HUES48 (cell line): ENCODE results near the gene PLA2G3.
"Not testable (repeated sequence)": the region's sequence is repeated elsewhere in the genome, so short reads cannot be mapped to it uniquely, and the experiment has no call there.

Source experiments
- H3K27ac ChIP-seq: one replicate; pipeline ENCODE4 v1.7.0; 2013; ENCODE audit warnings: low read depth, low read length, inconsistent platforms
- H3K27me3 ChIP-seq: 2 replicates; pipeline ENCODE4 v1.6.1; 2013; ENCODE audit warnings: mild to moderate bottlenecking, low read length; ENCODE audit not compliant: control insufficient read depth, insufficient read depth
- H3K36me3 ChIP-seq: 2 replicates; pipeline ENCODE4 v1.6.1; 2013; ENCODE audit warnings: low read length; ENCODE audit not compliant: control insufficient read depth, insufficient read depth
- H3K4me1 ChIP-seq: 2 replicates; pipeline ENCODE4 v1.6.1; 2013; ENCODE audit warnings: mild to moderate bottlenecking, low read length; ENCODE audit not compliant: control insufficient read depth, insufficient read depth
- H3K4me3 ChIP-seq: 2 replicates; pipeline ENCODE4 v1.5.1; 2013; ENCODE audit warnings: mild to moderate bottlenecking, low read depth, low read length
- H3K9ac ChIP-seq: 2 replicates; pipeline ENCODE4 v1.6.1; 2013; ENCODE audit warnings: mild to moderate bottlenecking, low read depth, low read length, moderate library complexity
- H3K9me3 ChIP-seq: 2 replicates; pipeline ENCODE4 v1.6.1; 2013; ENCODE audit warnings: low read length; ENCODE audit not compliant: control insufficient read depth, insufficient read depth

PLA2G3 gene, protein sequence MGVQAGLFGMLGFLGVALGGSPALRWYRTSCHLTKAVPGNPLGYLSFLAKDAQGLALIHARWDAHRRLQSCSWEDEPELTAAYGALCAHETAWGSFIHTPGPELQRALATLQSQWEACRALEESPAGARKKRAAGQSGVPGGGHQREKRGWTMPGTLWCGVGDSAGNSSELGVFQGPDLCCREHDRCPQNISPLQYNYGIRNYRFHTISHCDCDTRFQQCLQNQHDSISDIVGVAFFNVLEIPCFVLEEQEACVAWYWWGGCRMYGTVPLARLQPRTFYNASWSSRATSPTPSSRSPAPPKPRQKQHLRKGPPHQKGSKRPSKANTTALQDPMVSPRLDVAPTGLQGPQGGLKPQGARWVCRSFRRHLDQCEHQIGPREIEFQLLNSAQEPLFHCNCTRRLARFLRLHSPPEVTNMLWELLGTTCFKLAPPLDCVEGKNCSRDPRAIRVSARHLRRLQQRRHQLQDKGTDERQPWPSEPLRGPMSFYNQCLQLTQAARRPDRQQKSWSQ

GRCh38 chr22:31139866-31140716 is at the start of gene PLA2G3:
Gene PLA2G3, minus strand, starts transcription at chr22:31140508. Its CDS starts 154 bp downstream, at chr22:31140354.
- Histone ChIP-seq H3K36me3 (peaks cover 23% of the 10 kb centered on the region), H3K9me3 (no peaks in the 10 kb centered on the region), H3K27me3 (no peaks in the 10 kb centered on the region), H3K27ac (peak within 1 kb of the TSS; percentile 69), H3K4me3 (peak within 1 kb of the TSS; percentile 55), H3K4me1 (peaks cover 17% of the 10 kb centered on the region; the same call in 1 of the 2 replicates), H3K9ac (no peak within 1 kb of the TSS)

DNA sequence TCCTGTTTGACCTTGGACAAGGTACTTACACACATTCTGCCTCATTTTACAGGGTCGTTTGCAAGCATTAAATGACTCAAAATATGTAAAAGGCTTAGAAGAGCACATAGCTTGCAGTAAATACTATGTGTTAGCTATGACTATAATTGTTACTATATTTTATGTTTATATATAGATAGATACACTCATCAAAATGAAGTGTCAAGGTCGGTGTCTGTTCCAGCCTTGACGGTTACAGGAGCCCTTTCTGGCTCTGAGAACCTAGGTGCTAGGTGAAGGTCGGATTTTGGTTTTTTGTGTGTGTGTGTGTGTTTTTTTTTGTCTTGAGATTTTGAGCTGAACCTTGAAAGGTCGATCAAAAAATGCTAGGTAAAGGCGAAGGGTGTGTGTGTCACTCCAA is 47.3 kb upstream of the PLA2G3 start:
- Histone ChIP-seq H3K27ac (no peak overlapping the region), H3K9ac (no peak overlapping the region), H3K4me3 (no peak overlapping the region), H3K4me1 (no peaks in the 10 kb centered on the region), H3K9me3 (no peaks in the 10 kb centered on the region), H3K36me3 (peaks cover 4% of the 10 kb centered on the region; the same call in 1 of the 2 replicates), H3K27me3 (no peaks in the 10 kb centered on the region)

GRCh38 chr22:31185056-31185455 is 44.7 kb upstream of the PLA2G3 start:
- Histone ChIP-seq H3K9ac (no peak overlapping the region), H3K4me1 (no peaks in the 10 kb centered on the region), H3K9me3 (no peaks in the 10 kb centered on the region), H3K27ac (no peak overlapping the region), H3K36me3 (no peaks in the 10 kb centered on the region), H3K27me3 (no peaks in the 10 kb centered on the region), H3K4me3 (no peak overlapping the region)

DNA sequence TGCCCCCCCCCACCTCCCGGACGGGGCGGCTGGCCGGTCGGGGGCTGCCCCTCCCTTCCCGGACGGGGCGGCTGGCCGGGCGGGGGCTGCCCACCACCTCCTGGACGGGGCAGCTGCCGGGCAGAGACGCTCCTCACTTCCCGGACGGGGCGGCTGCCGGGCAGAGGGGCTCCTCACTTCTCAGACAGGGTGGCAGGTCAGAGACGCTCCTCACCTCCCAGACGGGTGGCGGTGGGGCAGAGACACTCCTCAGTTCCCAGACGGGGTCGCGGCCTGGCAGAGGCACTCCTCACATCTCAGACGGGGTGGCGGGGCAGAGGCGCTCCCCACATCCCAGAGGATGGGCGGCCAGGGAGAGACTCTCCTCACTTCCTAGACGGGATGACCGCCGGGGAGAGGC is 43.7 kb upstream of the PLA2G3 start:
- Histone ChIP-seq H3K4me3 (no peak overlapping the region), H3K27me3 (no peaks in the 10 kb centered on the region), H3K36me3 (no peaks in the 10 kb centered on the region), H3K9ac (no peak overlapping the region), H3K9me3 (no peaks in the 10 kb centered on the region), H3K27ac (no peak overlapping the region), H3K4me1 (no peaks in the 10 kb centered on the region)

DNA sequence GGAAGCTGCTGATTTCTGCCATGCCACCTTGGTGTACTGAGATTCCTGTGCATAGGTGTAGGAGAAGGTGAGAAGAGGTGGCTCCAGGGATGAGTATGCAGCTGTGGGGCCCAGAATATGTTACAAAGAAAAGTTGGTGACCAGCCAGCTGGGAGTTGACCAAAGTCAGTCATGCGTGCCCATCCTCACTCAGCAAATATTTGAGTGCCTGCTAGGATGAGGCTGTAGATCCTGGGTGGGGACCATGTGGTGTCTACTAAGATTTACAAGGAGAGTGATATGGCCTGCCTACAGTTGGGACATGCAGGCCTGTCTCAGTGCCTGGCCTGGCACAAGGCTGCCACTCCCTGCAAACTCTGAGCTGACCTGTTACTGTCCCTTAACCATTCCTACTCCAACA is 39.0 kb upstream of the PLA2G3 start:
- Histone ChIP-seq H3K9ac (no peak overlapping the region), H3K4me3 (no peak overlapping the region), H3K27me3 (no peaks in the 10 kb centered on the region), H3K27ac (no peak overlapping the region), H3K36me3 (no peaks in the 10 kb centered on the region), H3K9me3 (no peaks in the 10 kb centered on the region), H3K4me1 (no peaks in the 10 kb centered on the region)

GRCh38 chr22:31178859-31179258 is 38.6 kb upstream of the PLA2G3 start:
- H3K27me3 ChIP-seq, result no peaks in the 10 kb centered on the region
- H3K36me3 ChIP-seq, result no peaks in the 10 kb centered on the region
- no peaks in the 10 kb centered on the region for H3K9me3 ChIP-seq
- H3K4me3 ChIP-seq, result no peak overlapping the region
- no peaks in the 10 kb centered on the region for H3K4me1 ChIP-seq
- no peak overlapping the region for H3K27ac ChIP-seq
- H3K9ac ChIP-seq, result no peak overlapping the region

- Histone ChIP-seq H3K9me3 (no peaks in the 10 kb centered on the region), H3K4me1 (no peaks in the 10 kb centered on the region), H3K36me3 (no peaks in the 10 kb centered on the region), H3K27ac (no peak overlapping the region), H3K27me3 (no peaks in the 10 kb centered on the region), H3K9ac (no peak overlapping the region), H3K4me3 (no peak overlapping the region)
Observed at GRCh38 chr22:31177420-31178162, 37.3 kb upstream of the PLA2G3 start.

DNA sequence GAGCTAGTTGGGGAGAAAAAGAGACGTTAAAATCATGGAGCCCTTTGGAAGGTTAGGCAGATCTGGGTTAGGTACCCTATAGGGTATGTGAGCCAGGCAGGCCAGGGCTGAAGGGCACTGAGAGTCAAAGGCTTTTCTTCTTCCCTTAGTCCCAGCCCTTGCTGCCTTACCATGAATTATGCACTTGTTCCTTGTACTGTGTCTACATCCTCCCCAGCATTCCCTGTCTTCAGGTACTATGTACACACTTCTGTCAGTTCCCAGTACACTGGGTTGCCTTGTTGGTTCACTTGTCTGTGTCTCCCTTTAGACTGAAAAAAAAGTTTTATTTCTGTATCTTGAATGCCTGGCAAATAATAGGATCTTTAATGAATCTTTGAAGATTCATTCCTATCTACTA is 36.6 kb upstream of the PLA2G3 start:
- Histone ChIP-seq H3K4me1 (no peaks in the 10 kb centered on the region), H3K9ac (no peak overlapping the region), H3K27ac (no peak overlapping the region), H3K27me3 (no peaks in the 10 kb centered on the region), H3K36me3 (no peaks in the 10 kb centered on the region), H3K9me3 (no peaks in the 10 kb centered on the region), H3K4me3 (no peak overlapping the region)

DNA sequence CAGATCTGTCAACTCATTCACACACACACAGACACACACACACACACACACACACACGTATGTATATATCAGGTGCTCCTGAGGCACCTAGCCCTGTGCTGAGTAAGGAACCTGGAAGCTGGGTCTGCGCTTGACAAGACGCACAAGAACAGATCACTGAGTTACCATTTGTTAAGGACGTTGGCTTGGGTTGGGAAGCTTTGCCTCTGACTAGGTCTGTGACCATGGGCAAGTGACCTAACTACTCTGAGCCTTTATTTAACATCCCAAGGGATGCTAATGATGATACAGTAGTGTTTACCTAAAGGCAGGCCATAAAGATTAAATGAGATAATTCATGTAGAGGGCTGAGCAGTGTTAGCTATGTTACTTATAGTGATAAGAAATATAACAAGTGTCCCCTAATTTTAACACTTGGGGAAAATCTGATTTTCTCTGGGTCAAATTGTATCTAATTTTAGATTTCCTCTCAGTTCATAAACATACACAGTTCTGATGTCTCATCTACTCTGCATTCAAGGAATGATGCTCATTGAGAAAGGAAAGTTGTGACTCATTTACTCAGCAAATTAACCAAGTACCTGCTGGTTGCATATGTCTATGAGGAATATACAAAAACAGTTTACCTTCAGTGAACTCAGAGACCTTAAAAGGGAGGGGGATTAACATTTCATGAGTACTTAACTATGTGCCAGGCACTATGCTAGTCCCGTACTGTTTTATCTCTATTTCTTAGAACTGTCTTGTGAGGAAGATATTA is 33.3 kb upstream of the PLA2G3 start:
- no peaks in the 10 kb centered on the region for H3K36me3 ChIP-seq
- H3K4me3 ChIP-seq, result no peak overlapping the region
- H3K27ac ChIP-seq, result no peak overlapping the region
- H3K9me3 ChIP-seq, result no peaks in the 10 kb centered on the region
- no peaks in the 10 kb centered on the region for H3K27me3 ChIP-seq
- H3K4me1 ChIP-seq, result no peaks in the 10 kb centered on the region
- H3K9ac ChIP-seq, result no peak overlapping the region

DNA sequence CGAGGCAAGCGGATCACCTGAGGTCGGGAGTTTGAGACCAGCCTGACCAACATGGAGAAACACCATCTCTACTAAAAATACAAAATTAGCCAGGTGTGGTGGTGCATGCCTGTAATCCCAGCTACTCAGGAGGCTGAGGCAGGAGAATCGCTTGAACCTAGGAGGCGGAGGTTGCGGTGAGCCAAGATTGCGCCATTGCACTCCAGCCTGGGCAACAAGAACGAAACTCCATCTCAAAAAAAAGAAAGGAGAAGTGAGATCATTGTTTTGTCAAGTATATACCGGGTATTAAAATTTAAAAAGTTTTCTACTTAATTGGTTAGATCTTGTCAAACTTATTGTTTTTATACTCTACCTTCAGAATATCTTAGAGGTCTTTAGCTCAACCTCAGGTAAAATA is 31.4 kb upstream of the PLA2G3 start:
- not testable (repeated sequence) for H3K36me3 ChIP-seq, H3K4me1 ChIP-seq, H3K27ac ChIP-seq, H3K9me3 ChIP-seq, H3K27me3 ChIP-seq, H3K4me3 ChIP-seq, H3K9ac ChIP-seq
